Activated CD8-positive, alpha-beta T cell treated with anti-CD3 and anti-CD28 coated beads for 36 hours (primary cell): ENCODE data around the gene PIP5KL1. TPM values are rescaled to one million over a fixed set of nuclear protein-coding genes. Genes with fewer than 3 reads are reported as not detected.

Experiments
- ATAC-seq: fragments of 200-7000 bp; cut with Tn5 transposase; one replicate; pipeline ENCODE4 v1.10.0; 2021; ENCODE audit warnings: mild to moderate bottlenecking, moderate library complexity
- CTCF ChIA-PET: fragments of 350-600 bp; sonication (Branson Sonifier 250); formaldehyde crosslinking; loops from one replicate; lab custom pipeline; 2021; ENCODE audit warnings: antibody characterized with exemption; lab: Charles Lee
- POLR2A ChIA-PET: fragments of 350-600 bp; sonication (Branson Sonifier 250); formaldehyde crosslinking; loops from one replicate; lab custom pipeline; 2021; ENCODE audit warnings: antibody characterized with exemption; lab: Charles Lee
- DNase-seq: peaks from one replicate; pipeline ENCODE4 v3.0.0-alpha.2; 2020
- H3K27ac Mint-ChIP-seq: one replicate; pipeline ENCODE4 v1.8.0; 2021; ENCODE audit warnings: mild to moderate bottlenecking, mixed read lengths
- H3K27me3 Mint-ChIP-seq: one replicate; pipeline ENCODE4 v1.8.0; 2021; ENCODE audit warnings: mixed read lengths
- H3K36me3 Mint-ChIP-seq: one replicate; pipeline ENCODE4 v1.8.0; 2021; ENCODE audit warnings: low read depth, mixed read lengths
- H3K4me1 Mint-ChIP-seq: one replicate; pipeline ENCODE4 v1.8.0; 2021; ENCODE audit warnings: low read depth, mixed read lengths
- H3K4me3 Mint-ChIP-seq: one replicate; pipeline ENCODE4 v1.8.0; 2021; ENCODE audit warnings: mild to moderate bottlenecking, moderate library complexity, mixed read lengths
- H3K9me3 Mint-ChIP-seq: one replicate; pipeline ENCODE4 v1.8.0; 2021; ENCODE audit warnings: mixed read lengths
- intact Hi-C: fragments of 100-400 bp; cut with micrococcal nuclease; formaldehyde crosslinking; loops from one replicate; pipeline ENCODE4 v1.10.0; 2022
- total RNA-seq, 2 experiments: library from RNA; stranded (reverse); gene quantifications; one replicate each; pipeline ENCODE4 v1.2.3, GENCODE V29; 2021
- TF ChIP-seq, protein P1 (sequence below): fragments of 200-600 bp; IDR thresholded peaks from one replicate; pipeline ENCODE4 v1.8.0; 2022; ENCODE audit warnings: antibody characterized with exemption, mild to moderate bottlenecking

The PIP5KL1 gene
- total RNA-seq, 2 experiments from 2014 or later = 1.7 to 2.5 TPM

DNA sequence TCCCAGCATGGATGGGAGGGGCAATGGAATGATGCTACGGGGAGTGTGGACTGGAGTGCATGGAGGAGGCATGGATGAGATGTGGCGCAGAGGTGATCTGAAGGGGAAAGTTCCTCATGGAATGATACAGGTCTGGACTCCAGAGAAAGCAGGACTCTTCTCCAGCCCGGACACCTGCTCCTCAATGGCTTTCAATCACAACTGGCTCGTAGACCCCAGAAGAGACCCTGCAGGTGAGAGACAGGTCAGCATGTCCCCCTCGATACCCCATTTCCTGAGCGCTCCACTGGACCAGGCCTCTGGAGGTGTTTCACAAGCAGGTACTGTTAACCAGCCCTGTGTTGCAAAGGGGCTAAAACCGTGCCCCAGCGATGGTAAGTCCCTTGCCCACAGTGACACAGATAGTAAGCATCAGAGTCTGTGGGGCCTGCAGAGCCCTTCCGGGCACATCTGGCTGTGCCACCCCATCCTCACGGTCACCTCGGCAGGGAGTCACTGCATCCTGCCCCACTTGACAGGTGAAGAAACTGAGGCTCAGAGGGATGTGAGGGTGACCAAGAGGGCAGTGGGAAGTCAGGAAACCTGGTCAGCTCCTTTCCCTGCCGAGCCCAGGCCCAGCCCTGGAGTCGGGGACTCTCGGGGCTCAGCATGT is 12.6 kb upstream of the PIP5KL1 start:
- DNase-seq = no peak
- Mint-ChIP-seq H3K4me3 (no peak overlapping the region), H3K36me3 (peaks cover 32% of the 10 kb centered on the region), H3K27ac (peak overlapping the region; percentile 80), H3K27me3 (no peaks in the 10 kb centered on the region), H3K9me3 (no peaks in the 10 kb centered on the region), H3K4me1 (peaks cover 30% of the 10 kb centered on the region)
- CTCF ChIA-PET = interaction anchor here (0.6 to 30.0 kb wide), 35 partner anchors 9 to 488 kb away, joined by 3 to 631 read pairs (median 5); partner anchors contain the start of genes EEIG1, NAIF1, PIP5KL1 and SLC25A25
- intact Hi-C loops = loop anchor here (5.0 kb wide), 1 partner anchor 94 kb away; no protein-coding TSS in a partner anchor
- ATAC-seq = peak; percentile 4
- TF ChIP-seq, protein P1, sequence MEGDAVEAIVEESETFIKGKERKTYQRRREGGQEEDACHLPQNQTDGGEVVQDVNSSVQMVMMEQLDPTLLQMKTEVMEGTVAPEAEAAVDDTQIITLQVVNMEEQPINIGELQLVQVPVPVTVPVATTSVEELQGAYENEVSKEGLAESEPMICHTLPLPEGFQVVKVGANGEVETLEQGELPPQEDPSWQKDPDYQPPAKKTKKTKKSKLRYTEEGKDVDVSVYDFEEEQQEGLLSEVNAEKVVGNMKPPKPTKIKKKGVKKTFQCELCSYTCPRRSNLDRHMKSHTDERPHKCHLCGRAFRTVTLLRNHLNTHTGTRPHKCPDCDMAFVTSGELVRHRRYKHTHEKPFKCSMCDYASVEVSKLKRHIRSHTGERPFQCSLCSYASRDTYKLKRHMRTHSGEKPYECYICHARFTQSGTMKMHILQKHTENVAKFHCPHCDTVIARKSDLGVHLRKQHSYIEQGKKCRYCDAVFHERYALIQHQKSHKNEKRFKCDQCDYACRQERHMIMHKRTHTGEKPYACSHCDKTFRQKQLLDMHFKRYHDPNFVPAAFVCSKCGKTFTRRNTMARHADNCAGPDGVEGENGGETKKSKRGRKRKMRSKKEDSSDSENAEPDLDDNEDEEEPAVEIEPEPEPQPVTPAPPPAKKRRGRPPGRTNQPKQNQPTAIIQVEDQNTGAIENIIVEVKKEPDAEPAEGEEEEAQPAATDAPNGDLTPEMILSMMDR = no peak
- POLR2A ChIA-PET = interaction anchor here (1.0 to 2.1 kb wide), 7 partner anchors 9 to 92 kb away, joined by 3 to 12 read pairs (median 7); partner anchors contain the start of gene EEIG1

DNA sequence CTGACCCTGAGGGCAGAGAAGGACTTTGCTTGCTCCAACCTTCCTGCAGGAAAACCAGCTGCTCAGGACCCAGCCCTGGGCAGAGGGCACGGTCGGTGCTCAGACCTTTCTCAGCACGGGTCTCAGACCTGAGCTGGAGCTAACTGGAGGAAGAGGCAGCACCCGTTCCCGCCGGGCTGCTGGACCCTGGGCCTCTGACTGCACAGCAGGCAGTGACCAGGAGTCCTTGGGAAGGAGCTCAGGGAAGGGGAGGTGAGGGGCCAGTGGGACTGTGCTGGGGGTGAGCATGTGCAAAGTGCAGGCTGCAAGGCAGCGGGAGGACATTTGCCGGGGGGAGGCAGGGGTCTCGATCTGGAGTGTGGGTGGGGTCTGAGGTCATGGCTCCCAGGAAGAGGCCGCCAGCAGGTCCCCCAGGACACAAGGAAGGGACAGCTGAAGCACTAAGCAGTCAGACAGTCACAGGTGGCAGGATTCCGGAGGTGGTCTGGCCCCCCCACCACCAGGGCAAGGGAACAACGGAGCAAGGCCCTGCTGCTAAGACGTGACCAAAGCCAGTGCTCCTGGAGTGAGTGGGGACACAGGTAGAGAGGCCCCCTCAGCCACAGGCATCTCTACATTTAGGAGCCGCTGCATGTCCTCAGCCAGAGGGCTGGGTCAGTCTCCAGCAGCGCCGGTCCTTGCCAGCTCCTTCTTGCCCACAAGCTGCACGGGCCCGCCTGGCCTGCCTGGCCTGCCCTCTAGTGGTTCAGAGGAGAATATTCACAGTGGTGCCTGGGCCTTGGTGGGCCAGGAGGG is 11.8 kb upstream of the PIP5KL1 start:
- peaks cover 27% of the 10 kb centered on the region for H3K36me3 Mint-ChIP-seq
- H3K4me1 Mint-ChIP-seq = peaks cover 31% of the 10 kb centered on the region
- no peaks in the 10 kb centered on the region for H3K9me3 Mint-ChIP-seq
- ATAC-seq (peak; percentile 55), DNase-seq (peak; percentile 67)
- ChIA-PET CTCF (interaction anchor here (0.5 to 30.0 kb wide), 27 partner anchors 9 to 208 kb away, joined by 3 to 631 read pairs (median 5); partner anchors contain the start of genes EEIG1, NAIF1, PIP5KL1 and ST6GALNAC4), POLR2A (interaction anchor here (1.2 to 2.5 kb wide), 8 partner anchors 9 to 155 kb away, joined by 3 to 11 read pairs (median 6); partner anchors contain the start of gene PIP5KL1)
- no peak overlapping the region for H3K4me3 Mint-ChIP-seq
- H3K27ac Mint-ChIP-seq = peak overlapping the region; percentile 80
- TF ChIP-seq, protein P1 = peak; percentile 85
- H3K27me3 Mint-ChIP-seq = no peaks in the 10 kb centered on the region
- intact Hi-C loops = loop anchor here (5.0 kb wide), 1 partner anchor 95 kb away; no protein-coding TSS in a partner anchor

DNA sequence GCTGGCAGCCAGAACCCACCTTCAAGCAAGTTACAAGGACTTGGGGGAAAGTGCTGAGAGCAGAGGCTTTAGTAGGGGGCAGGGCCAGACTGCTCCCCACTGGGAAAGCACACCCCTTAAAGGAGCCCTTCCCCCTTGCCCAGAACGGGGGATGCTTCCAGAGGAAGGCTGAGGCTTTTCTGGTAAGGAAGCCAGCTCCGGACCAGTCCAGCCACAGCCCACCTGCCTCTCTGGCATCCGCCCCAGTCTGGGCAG is 11.3 kb upstream of the PIP5KL1 start:
- Mint-ChIP-seq H3K27me3 (no peaks in the 10 kb centered on the region), H3K4me3 (no peak overlapping the region), H3K9me3 (no peaks in the 10 kb centered on the region), H3K36me3 (peaks cover 32% of the 10 kb centered on the region), H3K27ac (peak overlapping the region; percentile 66), H3K4me1 (peaks cover 30% of the 10 kb centered on the region)
- DNase-seq = no peak
- CTCF ChIA-PET = interaction anchor here (1.1 to 30.0 kb wide), 21 partner anchors 8 to 207 kb away, joined by 3 to 631 read pairs (median 6); partner anchors contain the start of genes EEIG1, NAIF1, PIP5KL1 and ST6GALNAC4
- POLR2A ChIA-PET = interaction anchor here (1.2 to 2.5 kb wide), 8 partner anchors 10 to 156 kb away, joined by 3 to 11 read pairs (median 6); partner anchors contain the start of gene PIP5KL1
- intact Hi-C loops = loop anchor here (5.0 kb wide), 1 partner anchor 95 kb away; no protein-coding TSS in a partner anchor
- TF ChIP-seq, protein P1 = no peak
- ATAC-seq = no peak

DNA sequence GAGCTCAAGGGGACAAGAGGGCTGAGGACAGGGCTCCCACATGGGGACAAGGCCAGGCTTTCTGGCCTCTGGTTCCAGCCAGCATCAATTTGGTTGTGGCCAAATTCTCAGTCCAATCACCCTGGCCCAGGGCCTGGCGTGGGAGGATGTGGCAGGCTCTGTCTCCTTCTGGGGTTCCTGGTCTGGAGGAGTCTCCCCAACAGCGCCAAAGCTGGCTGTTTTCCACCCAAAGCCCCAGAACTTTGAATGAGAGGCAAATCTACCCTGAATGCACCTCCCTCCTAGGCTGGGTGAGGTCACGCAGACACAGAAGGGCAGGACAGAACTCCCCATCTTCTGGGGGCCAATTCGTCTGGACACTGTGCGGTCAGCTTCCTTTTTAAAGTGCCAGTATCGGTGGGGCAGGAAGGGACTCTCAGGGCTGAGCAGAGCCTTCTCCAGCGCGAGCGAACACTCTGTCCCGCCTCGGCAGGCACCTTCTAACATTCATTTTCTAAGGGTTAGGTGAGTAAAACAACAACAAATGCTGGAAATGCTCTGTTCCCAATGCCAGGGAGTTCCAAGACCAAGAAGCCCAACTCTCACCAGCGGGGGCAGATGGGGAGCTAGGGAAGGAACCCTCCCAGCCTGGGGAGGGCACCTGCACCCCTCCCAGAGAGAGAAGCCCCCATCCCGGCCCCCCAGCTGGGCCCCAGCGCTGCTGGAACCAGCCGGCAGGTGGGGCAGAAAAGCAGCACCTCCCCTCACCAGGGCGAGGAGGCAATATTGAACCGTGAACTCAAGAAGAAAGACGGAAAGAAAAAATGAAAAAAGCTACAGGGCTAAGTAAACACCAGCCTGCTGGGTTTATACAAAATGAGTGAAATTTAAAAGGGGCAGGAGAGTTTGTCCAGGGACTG is 10.7 kb upstream of the PIP5KL1 start:
- TF ChIP-seq, protein P1 = no peak
- ATAC-seq (no peak), DNase-seq (no peak)
- CTCF ChIA-PET = interaction anchor here (0.8 to 30.0 kb wide), 22 partner anchors 8 to 201 kb away, joined by 3 to 631 read pairs (median 6); partner anchors contain the start of genes EEIG1, NAIF1, PIP5KL1 and ST6GALNAC4
- Mint-ChIP-seq H3K4me3 (no peak overlapping the region), H3K27ac (peak overlapping the region; percentile 66), H3K27me3 (no peaks in the 10 kb centered on the region), H3K9me3 (no peaks in the 10 kb centered on the region), H3K4me1 (peaks cover 36% of the 10 kb centered on the region), H3K36me3 (peaks cover 34% of the 10 kb centered on the region)
- POLR2A ChIA-PET = interaction anchor here (1.2 to 2.5 kb wide), 8 partner anchors 10 to 157 kb away, joined by 3 to 11 read pairs (median 6); partner anchors contain the start of gene PIP5KL1
- intact Hi-C loops = loop anchor here (5.0 kb wide), 1 partner anchor 96 kb away; no protein-coding TSS in a partner anchor
